Cardiac fibroblast (primary cell): ENCODE measurements around the gene MAD1L1.
A peak's percentile ranks its signal among the peaks of the same experiment; 100 is the strongest.

Source experiments
- DNase-seq, 2 donors: peaks; one replicate each; pipeline versions ENCODE4 v3.0.0 to v3.0.0-alpha.2; 2010; ENCODE audit warnings: low read depth in 2 of 2
- H3K4me3 ChIP-seq, 2 donors: replicated peaks in 1 of 2; 1 replicate in 1 of 2; 2 replicates in 1 of 2; pipeline ENCODE4 v1.5.1; 2011; ENCODE audit warnings: low read depth in 2 of 2, low read length in 2 of 2, mild to moderate bottlenecking in 2 of 2, moderate library complexity in 1 of 2
- TF ChIP-seq, protein P1 (sequence below): IDR thresholded peaks from one replicate; pipeline ENCODE4 v1.5.1; 2011; ENCODE audit warnings: low read depth, mild to moderate bottlenecking, low read length, inconsistent platforms

Gene MAD1L1

DNA sequence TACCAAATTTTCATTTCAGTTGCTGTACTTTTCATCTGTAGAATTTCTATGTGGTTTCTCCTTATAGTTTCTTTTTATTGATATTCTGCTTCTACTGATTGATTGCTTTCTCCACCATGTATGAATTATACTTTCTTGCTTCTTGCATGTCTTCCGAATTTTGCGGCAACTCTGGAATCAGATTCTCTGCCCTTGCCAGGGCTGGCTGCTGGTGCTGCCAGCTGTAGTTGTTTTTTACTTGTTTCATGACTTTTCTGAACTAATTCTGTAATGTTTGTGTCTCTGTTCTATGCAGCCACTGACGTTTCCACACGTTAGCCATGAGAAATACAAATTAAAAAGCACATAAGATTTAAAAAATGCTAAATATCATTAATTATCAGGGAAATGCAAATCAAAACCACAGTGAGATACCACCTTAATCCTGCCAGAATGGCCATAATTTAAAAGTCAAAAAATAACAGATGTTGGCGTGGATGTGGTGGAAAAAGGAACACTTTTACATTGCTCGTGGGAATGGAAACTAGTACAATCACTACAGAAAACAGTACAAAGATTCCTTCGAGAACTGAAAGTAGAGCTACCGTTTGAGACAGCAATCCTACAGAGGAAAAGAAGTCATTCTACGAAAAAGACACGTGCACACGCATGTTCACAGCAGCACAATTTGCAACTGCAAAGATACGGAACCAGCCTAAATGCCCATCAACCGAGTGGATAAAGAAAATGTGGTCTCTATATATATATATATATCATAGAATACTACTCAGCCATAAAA, 51.5 kb downstream of the MAD1L1 start:
- TF ChIP-seq, protein P1, sequence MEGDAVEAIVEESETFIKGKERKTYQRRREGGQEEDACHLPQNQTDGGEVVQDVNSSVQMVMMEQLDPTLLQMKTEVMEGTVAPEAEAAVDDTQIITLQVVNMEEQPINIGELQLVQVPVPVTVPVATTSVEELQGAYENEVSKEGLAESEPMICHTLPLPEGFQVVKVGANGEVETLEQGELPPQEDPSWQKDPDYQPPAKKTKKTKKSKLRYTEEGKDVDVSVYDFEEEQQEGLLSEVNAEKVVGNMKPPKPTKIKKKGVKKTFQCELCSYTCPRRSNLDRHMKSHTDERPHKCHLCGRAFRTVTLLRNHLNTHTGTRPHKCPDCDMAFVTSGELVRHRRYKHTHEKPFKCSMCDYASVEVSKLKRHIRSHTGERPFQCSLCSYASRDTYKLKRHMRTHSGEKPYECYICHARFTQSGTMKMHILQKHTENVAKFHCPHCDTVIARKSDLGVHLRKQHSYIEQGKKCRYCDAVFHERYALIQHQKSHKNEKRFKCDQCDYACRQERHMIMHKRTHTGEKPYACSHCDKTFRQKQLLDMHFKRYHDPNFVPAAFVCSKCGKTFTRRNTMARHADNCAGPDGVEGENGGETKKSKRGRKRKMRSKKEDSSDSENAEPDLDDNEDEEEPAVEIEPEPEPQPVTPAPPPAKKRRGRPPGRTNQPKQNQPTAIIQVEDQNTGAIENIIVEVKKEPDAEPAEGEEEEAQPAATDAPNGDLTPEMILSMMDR, result no peak
- no peak overlapping the region for H3K4me3 ChIP-seq
- no peak for DNase-seq

DNA sequence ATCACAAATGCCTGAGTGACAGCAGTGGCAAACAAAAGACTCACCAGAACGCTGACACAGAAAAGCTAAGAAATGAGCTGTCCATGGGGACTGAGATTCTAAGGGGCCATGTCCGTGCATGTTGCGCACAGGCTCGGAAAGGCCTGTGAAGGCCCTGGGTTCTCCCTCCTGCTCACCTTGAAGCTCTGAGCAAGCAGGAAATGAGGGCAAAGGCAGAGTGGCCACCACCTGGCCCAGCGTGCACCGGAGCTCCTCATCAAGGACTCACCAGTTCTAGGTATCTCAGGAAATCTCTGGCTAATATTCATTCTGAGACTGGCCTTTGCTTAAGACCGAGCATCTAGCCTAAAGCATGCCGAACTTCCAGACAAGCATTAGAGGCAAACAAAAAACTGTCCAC, 52.7 kb downstream of the MAD1L1 start:
- TF ChIP-seq, protein P1, result no peak
- DNase-seq, result no peak
- H3K4me3 ChIP-seq, result no peak overlapping the region

DNA sequence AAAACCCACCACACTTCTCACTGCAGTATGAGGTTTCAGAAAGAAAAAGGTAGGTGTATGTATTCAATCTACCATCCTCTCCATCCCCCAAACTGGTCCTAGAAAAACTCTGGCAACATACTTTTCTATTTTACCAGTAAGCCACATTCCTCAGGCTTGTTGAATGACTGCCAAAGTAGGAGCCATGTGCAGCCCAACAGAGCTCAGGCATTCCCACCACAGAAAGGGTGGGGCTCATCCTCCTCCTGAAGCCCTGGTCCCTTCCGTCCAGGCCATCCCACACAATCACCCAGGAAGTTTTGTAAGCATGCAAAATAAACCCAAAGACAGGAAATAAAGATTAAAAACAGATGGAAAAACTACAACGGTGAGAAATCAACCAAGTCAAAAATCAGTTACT, 57.2 kb downstream of the MAD1L1 start:
- H3K4me3 ChIP-seq, result no peak overlapping the region
- TF ChIP-seq, protein P1, result no peak
- peak; percentile 96 to 97 for DNase-seq

DNA sequence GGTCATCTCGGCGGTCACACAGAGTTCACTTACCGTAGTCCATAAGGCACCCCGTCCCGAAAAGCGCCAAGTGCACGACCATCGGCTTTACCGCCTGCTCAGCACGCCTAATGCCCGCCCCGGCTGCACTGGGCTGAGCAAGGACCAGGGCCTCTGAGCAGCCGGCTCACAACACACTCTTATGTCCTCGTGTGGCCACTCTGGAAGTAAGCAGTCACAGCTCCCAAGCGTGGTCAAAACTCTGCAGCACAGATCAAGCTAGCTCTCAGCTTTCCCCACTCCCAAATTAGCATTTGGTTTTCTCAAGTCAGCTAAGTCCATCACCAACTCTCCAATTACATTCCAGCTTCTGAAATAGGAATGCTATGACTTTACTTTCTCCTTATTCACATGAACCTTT, 57.7 kb downstream of the MAD1L1 start:
- TF ChIP-seq, protein P1, result no peak
- DNase-seq, result no peak
- no peak overlapping the region for H3K4me3 ChIP-seq

DNA sequence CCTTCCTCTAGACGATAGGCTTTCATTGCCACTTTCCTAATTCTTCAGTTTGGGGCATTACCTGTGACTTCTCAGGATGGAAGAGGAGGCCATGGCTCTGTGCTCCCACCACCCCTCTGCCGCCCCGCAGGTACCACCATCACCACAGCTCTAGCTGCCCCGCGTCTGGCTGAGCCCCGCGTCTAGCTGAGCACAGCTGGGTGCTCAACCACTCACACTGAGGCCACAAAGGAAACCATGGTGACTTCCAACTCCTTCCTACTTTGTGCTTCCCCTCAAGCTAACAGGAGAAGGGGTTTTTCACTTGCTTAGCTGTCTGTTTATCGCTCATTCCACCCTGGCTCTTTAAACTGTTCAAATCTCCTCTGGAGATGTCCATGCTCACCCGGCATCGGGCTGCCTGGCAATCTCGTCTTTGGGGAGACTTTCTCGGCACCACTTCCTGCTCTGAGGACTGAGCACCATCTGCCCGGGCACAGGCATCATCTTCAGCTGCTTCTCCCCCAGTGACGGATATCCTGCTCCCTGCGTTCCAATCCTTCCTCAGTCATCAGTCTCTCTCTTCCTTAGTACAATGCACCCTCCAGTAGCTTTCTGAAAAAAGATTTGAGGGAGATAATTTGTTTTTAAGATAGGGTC, 59.4 kb downstream of the MAD1L1 start:
- DNase-seq, result no peak
- H3K4me3 ChIP-seq, result no peak overlapping the region
- TF ChIP-seq, protein P1, result no peak

DNA sequence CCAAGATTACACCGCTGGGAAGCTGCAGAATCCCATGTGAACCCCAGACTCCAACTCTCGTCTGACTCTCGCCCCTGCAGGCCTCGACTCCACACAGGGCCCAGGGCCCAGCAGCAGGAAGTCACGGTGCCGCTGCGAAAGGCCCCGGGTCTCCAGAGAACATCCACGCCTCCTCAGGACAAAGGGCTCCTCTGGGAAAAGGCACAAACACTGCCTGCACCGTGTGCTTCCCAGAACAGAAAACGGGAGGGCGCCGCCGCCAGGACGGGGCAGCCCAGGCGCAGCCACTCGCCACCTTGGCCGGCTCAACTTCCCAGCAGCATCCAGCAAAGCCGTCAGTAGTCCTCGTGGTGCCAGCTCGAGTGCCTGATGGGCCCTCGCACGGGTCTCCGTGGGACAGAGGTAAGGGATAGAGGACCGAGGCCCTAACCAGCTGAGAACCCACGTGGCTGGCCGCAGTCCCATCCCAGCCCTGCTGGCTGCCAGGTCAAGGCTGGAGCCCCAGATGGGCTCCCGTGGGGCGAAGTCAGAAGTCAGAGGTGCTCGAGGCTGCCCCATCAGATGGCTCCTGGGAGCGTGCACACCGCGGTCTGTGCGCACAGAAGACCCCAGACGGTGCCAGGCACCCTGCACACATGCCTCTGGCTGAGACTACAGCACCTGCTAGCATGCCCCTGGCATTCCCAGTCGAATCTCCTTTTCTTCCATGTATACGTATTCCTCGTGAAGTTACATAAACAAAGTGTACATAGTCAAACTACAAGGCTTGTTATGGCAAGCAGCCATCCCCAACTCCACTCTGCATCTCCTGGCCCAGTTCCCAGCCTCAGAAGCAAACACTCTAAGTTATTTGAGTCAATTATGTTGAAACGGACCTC, 60.2 kb downstream of the MAD1L1 start:
- peak; percentile 88 to 92 for DNase-seq

More for the DNA sequence above, 60.2 kb downstream of the MAD1L1 start:
- TF ChIP-seq, protein P1, result no peak
- H3K4me3 ChIP-seq, result no peak overlapping the region
